Transverse colon (tissue), 3 donors: ENCODE results near the gene TPP1.

Source experiments
- POLR2A ChIP-seq: fragments of 450-650 bp; IDR thresholded peaks from one replicate; pipeline ENCODE4 v1.6.1; 2016; ENCODE audit warnings: antibody characterized with exemption, mild to moderate bottlenecking, moderate library complexity
- TF ChIP-seq, protein P1 (sequence below), 5 experiments: fragments of 200-600 bp in 3 of 5; fragments of 450-650 bp in 2 of 5; sonication (generic) in 3 of 5; IDR thresholded peaks; 1 replicate in 2 of 5; 2 replicates in 3 of 5; pipeline ENCODE4 v1.5.1; 2016 to 2017; ENCODE audit warnings: antibody characterized with exemption in 5 of 5, inconsistent platforms in 3 of 5, mild to moderate bottlenecking in 2 of 5, moderate library complexity in 1 of 5

DNA sequence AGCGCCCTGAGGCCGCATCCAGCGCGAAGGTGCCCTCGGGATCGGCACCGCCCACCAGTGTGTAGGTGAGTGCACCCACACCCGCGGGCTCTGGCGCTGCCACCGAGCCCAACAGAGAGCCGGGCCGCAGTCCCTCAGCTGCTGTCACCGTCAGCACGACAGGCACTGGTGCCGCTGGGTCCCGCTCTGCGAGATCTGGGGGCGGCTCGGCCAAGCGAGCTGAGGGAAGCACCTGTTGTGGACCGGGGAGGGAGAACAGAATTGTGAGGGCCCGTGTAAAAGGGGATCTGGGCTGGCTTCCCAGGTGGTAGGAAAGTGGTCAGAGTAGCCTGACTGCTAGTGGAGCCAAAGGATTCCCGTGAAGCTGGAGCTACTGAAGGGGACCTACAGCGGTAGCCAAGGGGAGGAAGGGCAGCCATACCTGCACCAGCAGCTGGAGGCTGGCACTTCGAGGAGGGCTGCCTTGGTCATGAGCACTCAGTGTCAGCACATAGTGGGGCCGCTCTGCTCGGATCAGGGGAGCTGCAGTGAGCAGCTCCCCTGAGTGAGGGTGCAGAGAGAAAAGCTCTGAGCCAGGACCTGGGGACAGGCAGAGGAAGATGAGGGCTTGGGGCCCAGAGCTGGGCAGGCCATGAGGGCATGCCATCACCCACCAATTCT lies 11.5 kb upstream of the TPP1 start:
- no peak for TF ChIP-seq POLR2A
- TF ChIP-seq, protein P1, sequence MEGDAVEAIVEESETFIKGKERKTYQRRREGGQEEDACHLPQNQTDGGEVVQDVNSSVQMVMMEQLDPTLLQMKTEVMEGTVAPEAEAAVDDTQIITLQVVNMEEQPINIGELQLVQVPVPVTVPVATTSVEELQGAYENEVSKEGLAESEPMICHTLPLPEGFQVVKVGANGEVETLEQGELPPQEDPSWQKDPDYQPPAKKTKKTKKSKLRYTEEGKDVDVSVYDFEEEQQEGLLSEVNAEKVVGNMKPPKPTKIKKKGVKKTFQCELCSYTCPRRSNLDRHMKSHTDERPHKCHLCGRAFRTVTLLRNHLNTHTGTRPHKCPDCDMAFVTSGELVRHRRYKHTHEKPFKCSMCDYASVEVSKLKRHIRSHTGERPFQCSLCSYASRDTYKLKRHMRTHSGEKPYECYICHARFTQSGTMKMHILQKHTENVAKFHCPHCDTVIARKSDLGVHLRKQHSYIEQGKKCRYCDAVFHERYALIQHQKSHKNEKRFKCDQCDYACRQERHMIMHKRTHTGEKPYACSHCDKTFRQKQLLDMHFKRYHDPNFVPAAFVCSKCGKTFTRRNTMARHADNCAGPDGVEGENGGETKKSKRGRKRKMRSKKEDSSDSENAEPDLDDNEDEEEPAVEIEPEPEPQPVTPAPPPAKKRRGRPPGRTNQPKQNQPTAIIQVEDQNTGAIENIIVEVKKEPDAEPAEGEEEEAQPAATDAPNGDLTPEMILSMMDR (IDR thresholded peaks at IDR 0.05): no peak
